SK-MEL-5 (cell line): ENCODE data around the gene RETREG3. TPM values are rescaled to one million over a fixed set of nuclear protein-coding genes. Genes with fewer than 3 reads are reported as not detected.
A peak's percentile ranks its signal among the peaks of the same experiment; 100 is the strongest.

Source experiments
- DNase-seq: peaks from one replicate; pipeline ENCODE4 v3.0.0-alpha.2; 2016; ENCODE audit warnings: low read depth, low spot score
- in situ Hi-C: cut with HindIII; loops from 2 replicates; pipeline ENCODE4 v1.10.0; 2016; ENCODE audit warnings: low sequenced_read_pairs, high pct_unique_total_duplicates, low pct_unique_long_range_greater_than_20kb
- total RNA-seq: library from RNA; depleted of rRNA; stranded (reverse); fragments of >200 nt; shearing (Covaris generic); gene quantifications from 2 replicates; pipeline ENCODE4 v1.2.3, GENCODE V29; 2014

The RETREG3 gene
- total RNA-seq, 1 experiment from 2014 or later = 55.6 TPM

- in situ Hi-C loops = no loop called here
These were observed 29.2 kb downstream of the RETREG3 start for GRCh38 chr17:42579794-42580551.

GRCh38 chr17:42578282-42578869 is 30.8 kb downstream of the RETREG3 start:
- DNase-seq = peak; percentile 84
- in situ Hi-C loops = no loop called here

More at GRCh38 chr17:42579794-42580551, 29.2 kb downstream of the RETREG3 start:
- no peak for DNase-seq

- DNase-seq = peak; percentile 94
- in situ Hi-C loops = no loop called here
These were observed 31.5 kb downstream of the RETREG3 start, which contains the start of gene PSMC3IP for GRCh38 chr17:42577532-42578281. Gene PSMC3IP, minus strand, starts transcription at chr17:42577729. Its CDS starts 43 bp downstream, at chr17:42577686.

GRCh38 chr17:42577140-42577531 is 32.0 kb downstream of the RETREG3 start:
- no peak for DNase-seq
- in situ Hi-C loops = no loop called here

- in situ Hi-C loops = no loop called here
- DNase-seq = no peak
These were observed 34.7 kb downstream of the RETREG3 start for GRCh38 chr17:42574463-42574862.

- in situ Hi-C loops = no loop called here
- DNase-seq = no peak
These were observed 36.1 kb downstream of the RETREG3 start for GRCh38 chr17:42573095-42573494.

GRCh38 chr17:42571435-42572225 is 37.5 kb downstream of the RETREG3 start:
- no peak for DNase-seq
- in situ Hi-C loops = no loop called here

- no peak for DNase-seq
- in situ Hi-C loops = no loop called here
These were observed 40.6 kb downstream of the RETREG3 start for GRCh38 chr17:42568341-42569111.

GRCh38 chr17:42566883-42567573 is 42.1 kb downstream of the RETREG3 start, which contains the start of gene MLX:
Gene MLX, plus strand, starts transcription at chr17:42567100. Its CDS starts 25 bp downstream, at chr17:42567125.
- peak; percentile 91 for DNase-seq
- in situ Hi-C loops = no loop called here

- no peak for DNase-seq
- in situ Hi-C loops = no loop called here
These were observed 42.8 kb downstream of the RETREG3 start for GRCh38 chr17:42566215-42566882.

- in situ Hi-C loops = no loop called here
- no peak for DNase-seq
These were observed 43.5 kb downstream of the RETREG3 start for GRCh38 chr17:42565523-42566214.

GRCh38 chr17:42564815-42565522 is 44.2 kb downstream of the RETREG3 start:
- DNase-seq = no peak
- in situ Hi-C loops = no loop called here

- in situ Hi-C loops = no loop called here
- no peak for DNase-seq
These were observed 45.2 kb downstream of the RETREG3 start for GRCh38 chr17:42563950-42564349.

- in situ Hi-C loops = no loop called here
- no peak for DNase-seq
These were observed 45.6 kb downstream of the RETREG3 start for GRCh38 chr17:42563543-42563942.

- in situ Hi-C loops = no loop called here
- DNase-seq = no peak
These were observed 46.0 kb downstream of the RETREG3 start for GRCh38 chr17:42563143-42563509.
